ENCODE results near the gene RASSF9.

RASSF9 gene

GRCh38 chr12:85805654-85806053 is 30.6 kb downstream of the RASSF9 start:
- Histone ChIP-seq H3K4me3 (peak overlapping the region; percentile 25), H3K27ac (no peak overlapping the region)
- DNase-seq (ENCODE audit: low spot score) = no peak
- TF ChIP-seq, protein P1, sequence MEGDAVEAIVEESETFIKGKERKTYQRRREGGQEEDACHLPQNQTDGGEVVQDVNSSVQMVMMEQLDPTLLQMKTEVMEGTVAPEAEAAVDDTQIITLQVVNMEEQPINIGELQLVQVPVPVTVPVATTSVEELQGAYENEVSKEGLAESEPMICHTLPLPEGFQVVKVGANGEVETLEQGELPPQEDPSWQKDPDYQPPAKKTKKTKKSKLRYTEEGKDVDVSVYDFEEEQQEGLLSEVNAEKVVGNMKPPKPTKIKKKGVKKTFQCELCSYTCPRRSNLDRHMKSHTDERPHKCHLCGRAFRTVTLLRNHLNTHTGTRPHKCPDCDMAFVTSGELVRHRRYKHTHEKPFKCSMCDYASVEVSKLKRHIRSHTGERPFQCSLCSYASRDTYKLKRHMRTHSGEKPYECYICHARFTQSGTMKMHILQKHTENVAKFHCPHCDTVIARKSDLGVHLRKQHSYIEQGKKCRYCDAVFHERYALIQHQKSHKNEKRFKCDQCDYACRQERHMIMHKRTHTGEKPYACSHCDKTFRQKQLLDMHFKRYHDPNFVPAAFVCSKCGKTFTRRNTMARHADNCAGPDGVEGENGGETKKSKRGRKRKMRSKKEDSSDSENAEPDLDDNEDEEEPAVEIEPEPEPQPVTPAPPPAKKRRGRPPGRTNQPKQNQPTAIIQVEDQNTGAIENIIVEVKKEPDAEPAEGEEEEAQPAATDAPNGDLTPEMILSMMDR (IDR thresholded peaks at IDR 0.05) = no peak

DNA sequence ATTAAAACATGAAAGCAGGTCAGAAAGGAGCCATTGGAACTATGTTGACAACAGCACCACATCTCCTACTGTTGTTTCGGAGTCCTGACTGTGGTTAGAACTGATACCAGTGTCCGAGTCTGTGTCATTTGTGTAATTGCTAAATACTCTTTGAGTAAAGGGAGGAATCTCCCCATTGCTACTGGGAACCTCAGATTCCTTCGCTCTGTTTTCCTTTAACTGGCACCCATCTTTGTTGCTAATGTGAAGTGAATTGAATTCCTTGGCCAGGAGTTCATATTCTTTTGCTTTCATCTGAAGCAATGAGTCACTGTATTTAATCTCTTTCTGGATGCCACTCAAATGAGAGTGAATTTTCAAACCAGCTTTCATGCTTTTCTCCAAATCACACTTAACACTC is 31.5 kb downstream of the RASSF9 start:
- peak overlapping the region; percentile 25 for H3K4me3 ChIP-seq
- TF ChIP-seq, protein P1 (IDR thresholded peaks at IDR 0.05) = no peak
- no peak for DNase-seq (ENCODE audit: low spot score)
- no peak overlapping the region for H3K27ac ChIP-seq

DNA sequence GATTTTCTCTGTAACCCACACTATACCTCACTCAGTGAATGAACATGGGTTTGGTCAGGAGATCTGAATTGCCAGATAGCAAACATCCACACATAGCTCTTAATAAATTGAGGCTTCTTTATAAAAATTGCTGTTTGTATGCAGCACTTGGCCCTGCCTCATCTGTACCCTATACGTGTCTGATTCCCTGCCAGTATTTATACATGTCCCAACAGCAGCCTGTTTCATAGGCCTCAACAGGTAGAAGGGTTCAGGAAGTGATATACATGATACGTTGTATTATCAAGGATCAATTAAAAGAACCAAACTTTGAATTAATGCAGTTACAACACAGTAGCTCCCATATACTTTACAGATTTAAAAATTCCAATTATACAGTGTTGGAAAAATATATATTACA is 32.3 kb downstream of the RASSF9 start:
- H3K4me3 ChIP-seq = no peak overlapping the region
- TF ChIP-seq, protein P1 (IDR thresholded peaks at IDR 0.05) = no peak

DNA sequence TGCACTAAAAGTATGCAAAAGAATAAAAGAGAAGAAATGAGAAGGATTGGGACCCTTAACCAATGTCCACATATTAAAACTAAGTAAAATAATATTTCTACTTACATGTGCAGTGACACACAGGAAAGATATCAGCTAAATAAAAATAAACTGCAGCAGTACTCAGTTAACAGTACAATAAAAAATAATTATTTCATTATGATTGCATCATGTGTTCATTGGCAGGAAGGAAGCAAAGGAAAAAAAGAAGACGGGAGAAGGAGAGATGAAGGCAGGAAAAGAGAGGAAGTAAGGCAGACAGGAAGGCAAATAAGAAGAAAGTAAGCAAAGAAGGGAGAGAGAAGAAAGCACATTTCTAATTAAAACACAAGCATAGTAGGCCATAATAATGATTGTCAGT is 33.0 kb downstream of the RASSF9 start:
- Histone ChIP-seq H3K27ac (no peak overlapping the region), H3K4me3 (no peak overlapping the region)
- TF ChIP-seq, protein P1 (IDR thresholded peaks at IDR 0.05) = no peak
- DNase-seq (ENCODE audit: low spot score) = no peak

More for the DNA sequence above, 32.3 kb downstream of the RASSF9 start:
- H3K27ac ChIP-seq = no peak overlapping the region
- no peak for DNase-seq (ENCODE audit: low spot score)

GRCh38 chr12:85798122-85798521 is 38.1 kb downstream of the RASSF9 start:
- no peak overlapping the region for H3K27ac ChIP-seq
- no peak for DNase-seq (ENCODE audit: low spot score)
- TF ChIP-seq, protein P1 (IDR thresholded peaks at IDR 0.05) = no peak

GRCh38 chr12:85796001-85796400 is 40.2 kb downstream of the RASSF9 start:
- Histone ChIP-seq H3K27ac (no peak overlapping the region), H3K4me3 (no peak overlapping the region)
- DNase-seq (ENCODE audit: low spot score) = no peak
- TF ChIP-seq, protein P1 (IDR thresholded peaks at IDR 0.05) = no peak

More at GRCh38 chr12:85798122-85798521, 38.1 kb downstream of the RASSF9 start:
- H3K4me3 ChIP-seq = no peak overlapping the region

GRCh38 chr12:85794531-85794930 is 41.7 kb downstream of the RASSF9 start:
- Histone ChIP-seq H3K4me3 (no peak overlapping the region), H3K27ac (no peak overlapping the region)
- TF ChIP-seq, protein P1 (IDR thresholded peaks at IDR 0.05) = no peak
- DNase-seq (ENCODE audit: low spot score) = no peak

Measured in coronary artery (tissue), 2 donors.